ENCODE data around the gene MYO1C. TPM values are rescaled to one million over a fixed set of nuclear protein-coding genes. Genes with fewer than 3 reads are reported as not detected.

Gene MYO1C
- total RNA-seq, 1 experiment from 2014 or later: 251 TPM

DNA sequence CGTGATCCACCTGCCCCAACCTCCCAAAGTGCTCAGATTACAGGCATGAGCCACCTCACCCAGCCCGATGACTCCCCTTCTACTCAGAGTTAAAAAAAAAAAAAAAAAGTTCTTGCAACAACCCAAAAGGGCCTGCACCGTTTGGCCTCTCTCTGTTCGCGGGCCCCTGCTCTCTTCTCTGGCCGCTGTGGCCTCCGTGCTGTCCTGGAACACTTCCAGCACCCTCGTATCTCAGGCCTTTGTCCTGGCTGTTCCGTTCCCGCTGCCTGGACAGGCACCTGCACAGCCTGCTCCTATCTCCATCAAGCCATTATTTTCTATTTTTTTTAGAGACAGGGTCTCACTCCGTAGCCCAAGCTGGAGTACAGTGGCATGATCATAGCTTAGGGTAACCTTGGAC lies 10.8 kb downstream of the MYO1C start:
- POLR2A ChIA-PET: interaction anchor here (0.6 kb wide), 1 partner anchor 145 kb away, joined by 3 read pairs; no protein-coding TSS in a partner anchor
- ATAC-seq (no peak), DNase-seq (ENCODE audit: low read depth, low spot score) (no peak)
- TF ChIP-seq POLR2AphosphoS5 (IDR thresholded peaks at IDR 0.05; ENCODE audit: low read depth, low read length) (no peak), SIN3A (IDR thresholded peaks at IDR 0.05; ENCODE audit: borderline replicate concordance, insufficient read depth, low read depth, low read length) (no peak)
- TF ChIP-seq, protein P1, sequence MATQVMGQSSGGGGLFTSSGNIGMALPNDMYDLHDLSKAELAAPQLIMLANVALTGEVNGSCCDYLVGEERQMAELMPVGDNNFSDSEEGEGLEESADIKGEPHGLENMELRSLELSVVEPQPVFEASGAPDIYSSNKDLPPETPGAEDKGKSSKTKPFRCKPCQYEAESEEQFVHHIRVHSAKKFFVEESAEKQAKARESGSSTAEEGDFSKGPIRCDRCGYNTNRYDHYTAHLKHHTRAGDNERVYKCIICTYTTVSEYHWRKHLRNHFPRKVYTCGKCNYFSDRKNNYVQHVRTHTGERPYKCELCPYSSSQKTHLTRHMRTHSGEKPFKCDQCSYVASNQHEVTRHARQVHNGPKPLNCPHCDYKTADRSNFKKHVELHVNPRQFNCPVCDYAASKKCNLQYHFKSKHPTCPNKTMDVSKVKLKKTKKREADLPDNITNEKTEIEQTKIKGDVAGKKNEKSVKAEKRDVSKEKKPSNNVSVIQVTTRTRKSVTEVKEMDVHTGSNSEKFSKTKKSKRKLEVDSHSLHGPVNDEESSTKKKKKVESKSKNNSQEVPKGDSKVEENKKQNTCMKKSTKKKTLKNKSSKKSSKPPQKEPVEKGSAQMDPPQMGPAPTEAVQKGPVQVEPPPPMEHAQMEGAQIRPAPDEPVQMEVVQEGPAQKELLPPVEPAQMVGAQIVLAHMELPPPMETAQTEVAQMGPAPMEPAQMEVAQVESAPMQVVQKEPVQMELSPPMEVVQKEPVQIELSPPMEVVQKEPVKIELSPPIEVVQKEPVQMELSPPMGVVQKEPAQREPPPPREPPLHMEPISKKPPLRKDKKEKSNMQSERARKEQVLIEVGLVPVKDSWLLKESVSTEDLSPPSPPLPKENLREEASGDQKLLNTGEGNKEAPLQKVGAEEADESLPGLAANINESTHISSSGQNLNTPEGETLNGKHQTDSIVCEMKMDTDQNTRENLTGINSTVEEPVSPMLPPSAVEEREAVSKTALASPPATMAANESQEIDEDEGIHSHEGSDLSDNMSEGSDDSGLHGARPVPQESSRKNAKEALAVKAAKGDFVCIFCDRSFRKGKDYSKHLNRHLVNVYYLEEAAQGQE (IDR thresholded peaks at IDR 0.05; ENCODE audit: insufficient read depth in 1 of 2, low read depth in 2 of 2, low read length in 1 of 2): no peak
- Histone ChIP-seq H3K36me3 (ENCODE audit: control insufficient read depth, insufficient read depth, low read length) (peaks cover 2% of the 10 kb centered on the region; the same call in 1 of the 2 replicates), H3K9me3 (ENCODE audit: control insufficient read depth, insufficient read depth, low read depth, low read length) (no peaks in the 10 kb centered on the region), H3K4me1 (ENCODE audit: control insufficient read depth, insufficient read depth, low read length) (peaks cover 2% of the 10 kb centered on the region; the same call in 1 of the 2 replicates), H3K27ac (ENCODE audit: low read length) (no peak overlapping the region), H3K4me3 (ENCODE audit: low read depth in 2 of 2, low read length in 2 of 2) (no peak overlapping the region), H3K27me3 (ENCODE audit: control insufficient read depth, insufficient read depth, low read length) (no peaks in the 10 kb centered on the region)
- BruUV-seq (replicated peaks): TSS peak; percentile 66
- in situ Hi-C loops (cut with HindIII; ENCODE audit: low pct_unique_long_range_greater_than_20kb, low sequenced_read_pairs) (no loop called here), intact Hi-C loops (cut with micrococcal nuclease; ENCODE audit: unreplicated experiment) (no loop called here)
- CTCF ChIA-PET: no interaction called here

DNA sequence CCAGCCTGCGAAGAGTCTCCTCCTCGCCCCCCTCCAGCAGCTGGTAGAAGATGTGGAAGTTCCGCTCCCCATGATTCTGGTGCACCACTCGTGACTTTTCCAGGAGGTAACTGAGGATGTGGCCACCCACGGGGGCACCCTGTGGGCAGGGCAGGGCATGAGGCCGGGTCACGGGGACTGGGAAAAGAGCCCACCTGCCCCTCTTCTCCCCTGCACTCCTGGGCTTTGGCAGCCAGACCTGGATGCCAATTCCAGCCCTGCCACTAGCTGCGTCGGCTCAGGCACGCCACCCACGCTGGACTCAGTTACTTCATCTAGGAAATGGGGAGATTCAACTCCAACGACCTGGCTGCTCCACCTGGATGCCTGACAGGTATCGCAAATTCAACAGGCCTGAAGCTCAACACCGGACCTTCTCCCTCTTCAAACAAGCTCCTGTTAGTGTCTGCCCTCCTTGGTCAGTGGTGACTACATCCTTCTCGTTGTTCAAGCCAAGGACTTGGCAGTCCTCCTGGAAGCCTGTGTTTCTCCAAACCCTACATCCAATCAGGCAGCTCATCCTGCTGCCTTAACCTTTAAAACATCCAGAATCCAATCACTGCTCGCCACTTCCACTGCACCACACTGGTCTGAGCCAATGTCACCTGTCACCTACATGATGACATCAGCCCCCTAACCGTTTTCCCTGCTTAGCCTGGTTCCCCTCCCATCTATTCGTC lies 11.6 kb downstream of the MYO1C start:
- ATAC-seq: no peak
- Histone ChIP-seq H3K4me3 (ENCODE audit: low read depth in 2 of 2, low read length in 2 of 2) (no peak overlapping the region), H3K36me3 (ENCODE audit: control insufficient read depth, insufficient read depth, low read length) (peaks cover 2% of the 10 kb centered on the region; the same call in 1 of the 2 replicates), H3K27ac (ENCODE audit: low read length) (no peak overlapping the region), H3K9me3 (ENCODE audit: control insufficient read depth, insufficient read depth, low read depth, low read length) (no peaks in the 10 kb centered on the region), H3K27me3 (ENCODE audit: control insufficient read depth, insufficient read depth, low read length) (no peaks in the 10 kb centered on the region), H3K4me1 (ENCODE audit: control insufficient read depth, insufficient read depth, low read length) (peaks cover 2% of the 10 kb centered on the region; the same call in 1 of the 2 replicates)
- in situ Hi-C loops (cut with HindIII; ENCODE audit: low pct_unique_long_range_greater_than_20kb, low sequenced_read_pairs): no loop called here
- ChIA-PET POLR2A (no interaction called here), CTCF (interaction anchor here (0.6 kb wide), 1 partner anchor 123 kb away, joined by 7 read pairs; no protein-coding TSS in a partner anchor)
- intact Hi-C loops (cut with micrococcal nuclease; ENCODE audit: unreplicated experiment): no loop called here
- TF ChIP-seq, protein P2, sequence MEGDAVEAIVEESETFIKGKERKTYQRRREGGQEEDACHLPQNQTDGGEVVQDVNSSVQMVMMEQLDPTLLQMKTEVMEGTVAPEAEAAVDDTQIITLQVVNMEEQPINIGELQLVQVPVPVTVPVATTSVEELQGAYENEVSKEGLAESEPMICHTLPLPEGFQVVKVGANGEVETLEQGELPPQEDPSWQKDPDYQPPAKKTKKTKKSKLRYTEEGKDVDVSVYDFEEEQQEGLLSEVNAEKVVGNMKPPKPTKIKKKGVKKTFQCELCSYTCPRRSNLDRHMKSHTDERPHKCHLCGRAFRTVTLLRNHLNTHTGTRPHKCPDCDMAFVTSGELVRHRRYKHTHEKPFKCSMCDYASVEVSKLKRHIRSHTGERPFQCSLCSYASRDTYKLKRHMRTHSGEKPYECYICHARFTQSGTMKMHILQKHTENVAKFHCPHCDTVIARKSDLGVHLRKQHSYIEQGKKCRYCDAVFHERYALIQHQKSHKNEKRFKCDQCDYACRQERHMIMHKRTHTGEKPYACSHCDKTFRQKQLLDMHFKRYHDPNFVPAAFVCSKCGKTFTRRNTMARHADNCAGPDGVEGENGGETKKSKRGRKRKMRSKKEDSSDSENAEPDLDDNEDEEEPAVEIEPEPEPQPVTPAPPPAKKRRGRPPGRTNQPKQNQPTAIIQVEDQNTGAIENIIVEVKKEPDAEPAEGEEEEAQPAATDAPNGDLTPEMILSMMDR (IDR thresholded peaks at IDR 0.05): no peak
- TF ChIP-seq SIN3A (IDR thresholded peaks at IDR 0.05; ENCODE audit: borderline replicate concordance, insufficient read depth, low read depth, low read length) (no peak), TCF7L2 (IDR thresholded peaks at IDR 0.05; ENCODE audit: low read depth, low read length) (no peak), POLR2AphosphoS5 (IDR thresholded peaks at IDR 0.05; ENCODE audit: low read depth, low read length) (no peak)
- TF ChIP-seq, protein P1 (IDR thresholded peaks at IDR 0.05; ENCODE audit: insufficient read depth in 1 of 2, low read depth in 2 of 2, low read length in 1 of 2): no peak
- no TSS peak for BruUV-seq (replicated peaks)
- no peak for DNase-seq (ENCODE audit: low read depth, low spot score)
